ENCODE results near the gene SEMA4D.

Gene SEMA4D

GRCh38 chr9:89353989-89354388, 143.9 kb downstream of the SEMA4D start:
- Histone ChIP-seq H3K27me3 (ENCODE audit: insufficient read depth, low read length, poor library complexity) (no peaks in the 10 kb centered on the region), H3K9ac (ENCODE audit: low read depth, low read length) (no peak overlapping the region), H3K36me3 (ENCODE audit: insufficient read depth, low read length) (peaks cover 96% of the 10 kb centered on the region), H3K4me1 (ENCODE audit: insufficient read depth, low read length) (no peaks in the 10 kb centered on the region), H3K79me2 (ENCODE audit: insufficient read depth, low read length) (peaks cover 2% of the 10 kb centered on the region; the same call in 1 of the 2 replicates), H3K27ac (ENCODE audit: low read length) (no peak overlapping the region), H3K4me2 (ENCODE audit: insufficient read depth, low read length) (no peak overlapping the region), H2AFZ (ENCODE audit: low read depth, low read length) (no peak overlapping the region), H3K9me3 (ENCODE audit: insufficient read depth, low read length, severe bottlenecking) (no peaks in the 10 kb centered on the region), H4K20me1 (ENCODE audit: insufficient read depth, low read length) (0 out of 2 replicates have a peak, but pooled peaks cover 7% of the 10 kb centered on the region), H3K4me3 (ENCODE audit: low read depth in 1 of 2, low read length in 2 of 2) (no peak overlapping the region)
- no peak for TF ChIP-seq EZH2 (IDR thresholded peaks at IDR 0.05; ENCODE audit: borderline replicate concordance, low read depth, low read length, severe bottlenecking)
- no peak for TF ChIP-seq CTCF (IDR thresholded peaks at IDR 0.05; ENCODE audit: borderline replicate concordance, extremely low read depth, low read length, poor library complexity, severe bottlenecking)
- ATAC-seq (ENCODE audit: insufficient read depth, low read depth) (no peak), DNase-seq (no peak)

GRCh38 chr9:89352874-89353649, 144.9 kb downstream of the SEMA4D start:
- Histone ChIP-seq H3K9me3 (ENCODE audit: insufficient read depth, low read length, severe bottlenecking) (no peaks in the 10 kb centered on the region), H3K79me2 (ENCODE audit: insufficient read depth, low read length) (peaks cover 2% of the 10 kb centered on the region; the same call in 1 of the 2 replicates), H3K27ac (ENCODE audit: low read length) (no peak overlapping the region), H4K20me1 (ENCODE audit: insufficient read depth, low read length) (0 out of 2 replicates have a peak, but pooled peaks cover 7% of the 10 kb centered on the region), H3K27me3 (ENCODE audit: insufficient read depth, low read length, poor library complexity) (no peaks in the 10 kb centered on the region), H3K4me1 (ENCODE audit: insufficient read depth, low read length) (no peaks in the 10 kb centered on the region), H3K4me3 (ENCODE audit: low read depth in 1 of 2, low read length in 2 of 2) (no peak overlapping the region), H2AFZ (ENCODE audit: low read depth, low read length) (no peak overlapping the region), H3K36me3 (ENCODE audit: insufficient read depth, low read length) (peaks cover 96% of the 10 kb centered on the region), H3K4me2 (ENCODE audit: insufficient read depth, low read length) (no peak overlapping the region), H3K9ac (ENCODE audit: low read depth, low read length) (no peak overlapping the region)
- no peak for ATAC-seq (ENCODE audit: insufficient read depth, low read depth)
- TF ChIP-seq CTCF (IDR thresholded peaks at IDR 0.05; ENCODE audit: borderline replicate concordance, extremely low read depth, low read length, poor library complexity, severe bottlenecking) = no peak
- no peak for TF ChIP-seq EZH2 (IDR thresholded peaks at IDR 0.05; ENCODE audit: borderline replicate concordance, low read depth, low read length, severe bottlenecking)
- no peak for DNase-seq

- Histone ChIP-seq H3K27me3 (ENCODE audit: insufficient read depth, low read length, poor library complexity) (no peaks in the 10 kb centered on the region), H3K79me2 (ENCODE audit: insufficient read depth, low read length) (peaks cover 2% of the 10 kb centered on the region; the same call in 1 of the 2 replicates), H3K9ac (ENCODE audit: low read depth, low read length) (no peak overlapping the region), H3K4me3 (ENCODE audit: low read depth in 1 of 2, low read length in 2 of 2) (no peak overlapping the region), H4K20me1 (ENCODE audit: insufficient read depth, low read length) (0 out of 2 replicates have a peak, but pooled peaks cover 7% of the 10 kb centered on the region), H3K4me1 (ENCODE audit: insufficient read depth, low read length) (no peaks in the 10 kb centered on the region), H3K27ac (ENCODE audit: low read length) (no peak overlapping the region), H3K4me2 (ENCODE audit: insufficient read depth, low read length) (no peak overlapping the region), H3K9me3 (ENCODE audit: insufficient read depth, low read length, severe bottlenecking) (no peaks in the 10 kb centered on the region), H2AFZ (ENCODE audit: low read depth, low read length) (no peak overlapping the region), H3K36me3 (ENCODE audit: insufficient read depth, low read length) (peaks cover 96% of the 10 kb centered on the region)
- DNase-seq = no peak
- TF ChIP-seq EZH2 (IDR thresholded peaks at IDR 0.05; ENCODE audit: borderline replicate concordance, low read depth, low read length, severe bottlenecking) (no peak), CTCF (IDR thresholded peaks at IDR 0.05; ENCODE audit: borderline replicate concordance, extremely low read depth, low read length, poor library complexity, severe bottlenecking) (no peak)
- no peak for ATAC-seq (ENCODE audit: insufficient read depth, low read depth)
Observed at GRCh38 chr9:89352451-89352850, 145.5 kb downstream of the SEMA4D start.
